ENCODE results near the gene ARID4A. TPM values are rescaled to one million over a fixed set of nuclear protein-coding genes. Genes with fewer than 3 reads are reported as not detected.

The ARID4A gene
- total and polyA plus RNA-seq, 2 of the 13 experiments (the other 11 are each of a cell fraction or from before 2014, with no cell fraction given), result 7.2 to 9.7 TPM

GRCh38 chr14:58298477-58299400 is at the start of gene ARID4A (continued):
- TF ChIP-seq ATF4 (CRISPR knock-in tag; IDR thresholded peaks at IDR 0.05), result 0 out of 4 replicates have a peak, but pooled peaks of 1 of the 2 experiments have one; percentile 32
- 0 out of 2 replicates have a peak, but pooled peaks have one; percentile 28 for TF ChIP-seq CBFB (CRISPR knock-in tag; IDR thresholded peaks at IDR 0.05)
- no peak for TF ChIP-seq ZNF354B (CRISPR knock-in tag; IDR thresholded peaks at IDR 0.05)
- no peak for TF ChIP-seq ELF4 (CRISPR knock-in tag; IDR thresholded peaks at IDR 0.05; ENCODE audit: borderline replicate concordance)
- TF ChIP-seq SOX6 (IDR thresholded peaks at IDR 0.05), result no peak
- TF ChIP-seq SOX6 (CRISPR knock-in tag; IDR thresholded peaks at IDR 0.05), result no peak
- TF ChIP-seq ZXDC (CRISPR knock-in tag; IDR thresholded peaks at IDR 0.05), result no peak; the same call in 1 of the 2 replicates
- no peak for TF ChIP-seq GLI4 (CRISPR knock-in tag; IDR thresholded peaks at IDR 0.05; ENCODE audit: borderline replicate concordance)
- peak; percentile 19; the same call in 1 of the 2 replicates for TF ChIP-seq RXRB (CRISPR knock-in tag; IDR thresholded peaks at IDR 0.05; ENCODE audit: borderline replicate concordance)
- TF ChIP-seq HIVEP1 (CRISPR knock-in tag; IDR thresholded peaks at IDR 0.05), result no peak; the same call in 1 of the 2 replicates
- TF ChIP-seq EEA1 (CRISPR knock-in tag; IDR thresholded peaks at IDR 0.05; ENCODE audit: borderline replicate concordance), result no peak; the same call in 1 of the 2 replicates
- no peak for TF ChIP-seq ZNF224 (CRISPR knock-in tag; IDR thresholded peaks at IDR 0.05)
- TF ChIP-seq NCOA1 (CRISPR knock-in tag; IDR thresholded peaks at IDR 0.05), result 0 out of 2 replicates have a peak, but pooled peaks have one; percentile 27
- peak; percentile 58 for TF ChIP-seq AGO2 (optimal IDR thresholded peaks at IDR 0.05; ENCODE audit: low read depth, low read length)
- no peak for TF ChIP-seq ELK4 (CRISPR knock-in tag; IDR thresholded peaks at IDR 0.05; ENCODE audit: borderline replicate concordance)
- TF ChIP-seq ZNF597 (CRISPR knock-in tag; IDR thresholded peaks at IDR 0.05), result no peak
- TF ChIP-seq CBX2 (IDR thresholded peaks at IDR 0.05; ENCODE audit: low read depth, low read length), result no peak
- TF ChIP-seq CBX2 (CRISPR knock-in tag; IDR thresholded peaks at IDR 0.05; ENCODE audit: low read depth), result no peak
- 0 out of 2 replicates have a peak, but pooled peaks have one; percentile 41 for TF ChIP-seq GABPB1 (CRISPR knock-in tag; IDR thresholded peaks at IDR 0.05)
- TF ChIP-seq SMC3 (IDR thresholded peaks at IDR 0.05; ENCODE audit: low read length), result no peak
- no peak for TF ChIP-seq SALL2 (CRISPR knock-in tag; IDR thresholded peaks at IDR 0.05)
- 0 out of 2 replicates have a peak, but pooled peaks have one; percentile 47 for TF ChIP-seq ZNF589 (CRISPR knock-in tag; conservative IDR thresholded peaks at IDR 0.05)
- TF ChIP-seq PHF5A (CRISPR knock-in tag; IDR thresholded peaks at IDR 0.05; ENCODE audit: low read depth, unreplicated experiment), result no peak

Measured in HepG2 (cell line).